T47D (cell line): ENCODE data around the gene STX8.

Experiments
- DNase-seq, 2 experiments: peaks; one replicate each; pipeline versions ENCODE4 v3.0.0 to v3.0.0-alpha.2; 2011 to 2012; ENCODE audit warnings: low read depth in 1 of 2, low spot score in 1 of 2
- JUND ChIP-seq: IDR thresholded peaks from 2 replicates; pipeline ENCODE4 v1.6.1; 2012; ENCODE audit warnings: low read depth
- in situ Hi-C: cut with HindIII; loops from 2 replicates; pipeline ENCODE4 v1.10.0; 2016; ENCODE audit warnings: low sequenced_read_pairs, low pct_unique_long_range_greater_than_20kb

Gene STX8

DNA sequence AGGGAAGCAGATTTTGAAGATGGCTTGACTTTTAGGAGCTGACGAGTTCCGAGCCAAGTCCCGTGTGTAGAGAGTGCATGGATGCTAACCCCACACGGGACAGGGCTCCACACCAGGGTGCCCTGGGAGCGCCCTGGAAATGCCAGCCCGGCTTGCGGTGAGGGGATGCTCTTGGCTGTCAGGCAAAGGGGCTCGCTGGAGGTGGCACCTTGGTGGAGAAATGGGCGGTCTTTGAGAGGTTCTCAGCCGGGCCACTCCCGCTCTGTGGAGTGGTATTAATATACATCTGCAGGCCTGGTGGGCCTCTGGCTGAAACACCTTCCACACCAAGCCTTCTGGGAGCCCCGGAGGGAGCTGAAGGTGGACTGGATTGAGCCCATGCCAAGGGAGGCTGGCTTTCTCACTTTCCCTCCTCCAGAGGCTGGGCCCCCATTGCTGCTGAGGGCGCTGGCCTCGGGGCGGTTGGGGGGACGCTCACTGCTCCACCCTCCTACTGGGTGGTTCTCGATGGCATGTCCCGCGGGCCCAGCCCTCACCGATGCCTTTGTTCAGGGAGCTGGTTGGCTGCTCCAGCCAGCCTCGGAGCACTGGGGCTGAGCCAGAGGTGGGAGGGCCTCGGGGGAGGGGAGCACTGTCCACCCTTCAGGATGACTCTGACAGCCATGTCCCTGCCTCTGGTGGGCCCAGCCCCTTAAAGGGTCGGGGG is 344.0 kb downstream of the STX8 start:
- in situ Hi-C loops, result no loop called here
- no peak for DNase-seq
- TF ChIP-seq JUND, result no peak

DNA sequence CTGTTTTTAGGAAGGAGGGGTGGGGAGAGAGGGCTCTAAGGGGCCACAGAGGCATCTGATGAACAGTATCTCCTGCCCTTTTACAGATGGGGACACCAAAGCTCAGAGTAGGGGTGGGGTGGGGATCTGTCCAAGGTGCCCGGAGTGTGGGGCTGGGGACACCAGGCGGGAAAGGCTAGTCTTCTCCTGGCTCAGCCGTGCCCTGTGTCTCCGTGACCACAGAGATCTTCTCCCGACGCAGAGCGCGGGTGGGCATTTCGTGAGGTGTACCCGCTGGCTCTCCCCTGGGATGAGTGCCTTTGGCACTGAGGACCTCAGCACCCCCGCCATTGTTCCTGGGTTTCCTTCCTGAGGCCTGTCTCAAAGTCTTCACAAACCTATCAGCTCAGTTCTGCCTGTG is 344.8 kb downstream of the STX8 start:
- DNase-seq, result no peak
- TF ChIP-seq JUND, result no peak
- in situ Hi-C loops, result no loop called here

DNA sequence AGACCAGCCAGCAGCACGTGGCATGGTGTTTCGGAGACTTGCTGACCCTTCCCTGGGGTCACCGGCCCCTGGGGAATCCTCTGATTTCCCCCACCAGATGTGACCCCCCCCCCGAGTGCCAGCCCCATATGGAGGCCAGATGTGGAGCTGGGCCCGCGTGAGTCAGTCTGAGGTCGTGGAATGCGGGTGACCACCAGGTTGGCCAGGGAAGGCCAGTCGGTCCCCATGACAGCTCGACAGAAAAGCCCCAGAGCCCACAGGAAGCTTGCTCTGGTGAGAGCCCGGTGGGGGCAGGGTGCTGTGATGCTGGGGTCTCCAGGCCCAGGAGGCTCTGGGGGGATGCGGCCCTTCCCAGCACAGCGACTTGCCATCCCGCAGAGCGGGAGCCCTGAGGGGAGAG is 345.3 kb downstream of the STX8 start:
- in situ Hi-C loops, result no loop called here

DNA sequence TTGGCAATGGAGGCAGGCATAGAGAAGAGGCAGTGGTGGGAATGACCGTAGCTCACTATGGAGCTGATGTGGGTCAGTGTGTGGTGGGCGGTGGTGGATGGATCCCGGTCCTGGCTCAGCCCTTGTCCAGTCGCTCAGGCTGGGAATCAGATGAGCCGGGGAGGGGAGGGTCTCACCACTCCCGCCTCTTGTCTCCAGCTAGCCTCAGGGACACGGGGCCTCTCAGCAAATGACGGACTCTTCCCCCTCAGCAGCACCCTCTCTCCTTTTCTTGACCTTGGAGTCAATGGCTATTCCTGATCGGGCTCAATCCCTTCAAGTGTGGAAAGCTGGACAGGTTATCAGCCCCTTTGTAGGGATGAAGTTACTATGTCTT is 345.8 kb downstream of the STX8 start:
- DNase-seq, result no peak
- in situ Hi-C loops, result no loop called here
- no peak for TF ChIP-seq JUND

More for the DNA sequence above, 345.3 kb downstream of the STX8 start:
- no peak for TF ChIP-seq JUND
- DNase-seq, result no peak

DNA sequence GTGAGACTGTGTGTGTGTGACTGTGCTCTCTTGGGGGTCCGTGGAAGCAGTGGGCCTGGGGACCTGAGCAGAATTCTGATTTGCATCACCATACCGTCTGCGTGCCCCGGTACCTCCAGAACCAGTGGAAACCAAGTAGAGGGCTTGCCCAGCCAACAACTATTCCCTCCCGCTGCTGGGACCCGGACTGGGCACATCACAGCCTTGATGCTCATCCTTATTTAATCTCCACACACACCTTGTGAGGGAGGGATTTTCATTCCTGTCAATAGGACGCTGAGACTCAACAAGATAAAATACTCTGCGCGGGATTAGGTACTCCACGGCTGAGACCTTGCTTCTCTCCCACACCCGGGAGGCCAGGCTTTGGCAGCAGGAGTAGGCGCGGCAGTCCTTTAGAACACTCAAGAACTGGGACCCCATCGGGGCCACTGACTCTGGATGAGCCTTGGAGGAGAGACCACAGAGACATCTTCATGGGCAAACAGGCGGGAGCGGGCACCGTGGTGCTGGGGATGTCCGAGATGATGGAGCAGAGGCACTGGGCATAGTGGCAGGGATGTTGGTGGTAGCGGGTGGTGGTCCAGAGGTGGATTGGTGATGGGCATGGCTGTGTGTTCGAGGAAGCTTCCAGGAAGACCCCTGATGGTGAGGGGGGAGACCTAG is 346.3 kb downstream of the STX8 start:
- TF ChIP-seq JUND, result no peak
- in situ Hi-C loops, result no loop called here
- no peak for DNase-seq

DNA sequence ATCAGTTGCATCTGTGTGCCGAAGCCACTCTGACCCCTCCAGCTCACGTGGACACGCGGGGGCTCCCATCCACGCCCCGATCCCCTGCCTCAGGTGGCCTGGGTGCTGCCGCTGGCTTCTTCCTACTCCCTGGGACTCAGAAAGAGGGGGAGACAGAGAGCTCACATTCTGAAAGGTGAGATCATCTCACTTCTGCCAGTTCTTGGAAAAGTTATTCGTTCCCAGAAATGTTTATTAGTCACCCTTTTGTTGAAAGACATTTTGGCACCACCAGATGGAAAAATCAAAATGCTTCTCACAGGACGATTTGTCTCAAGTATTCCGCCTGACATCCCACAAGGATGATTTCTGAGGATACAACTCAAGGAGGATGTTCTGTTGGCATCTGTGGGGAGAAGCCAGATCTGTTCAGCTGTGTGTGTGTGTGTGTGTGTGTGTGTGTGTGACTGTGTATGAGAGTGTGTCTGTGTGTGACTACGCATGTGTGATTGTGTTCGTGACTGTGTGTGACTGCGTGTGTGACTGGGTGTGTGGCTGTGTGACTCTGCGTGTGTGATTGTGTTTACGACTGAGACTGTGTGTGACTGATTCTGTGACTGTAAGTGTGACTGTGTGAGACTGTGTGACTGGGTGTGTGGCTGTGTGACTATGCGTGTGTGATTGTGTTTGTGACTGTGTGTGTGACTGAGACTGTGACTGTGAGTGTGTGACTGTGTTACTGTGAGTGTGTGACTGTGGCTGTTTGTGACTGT is 347.0 kb downstream of the STX8 start:
- DNase-seq, result no peak
- TF ChIP-seq JUND, result no peak
- in situ Hi-C loops, result no loop called here

DNA sequence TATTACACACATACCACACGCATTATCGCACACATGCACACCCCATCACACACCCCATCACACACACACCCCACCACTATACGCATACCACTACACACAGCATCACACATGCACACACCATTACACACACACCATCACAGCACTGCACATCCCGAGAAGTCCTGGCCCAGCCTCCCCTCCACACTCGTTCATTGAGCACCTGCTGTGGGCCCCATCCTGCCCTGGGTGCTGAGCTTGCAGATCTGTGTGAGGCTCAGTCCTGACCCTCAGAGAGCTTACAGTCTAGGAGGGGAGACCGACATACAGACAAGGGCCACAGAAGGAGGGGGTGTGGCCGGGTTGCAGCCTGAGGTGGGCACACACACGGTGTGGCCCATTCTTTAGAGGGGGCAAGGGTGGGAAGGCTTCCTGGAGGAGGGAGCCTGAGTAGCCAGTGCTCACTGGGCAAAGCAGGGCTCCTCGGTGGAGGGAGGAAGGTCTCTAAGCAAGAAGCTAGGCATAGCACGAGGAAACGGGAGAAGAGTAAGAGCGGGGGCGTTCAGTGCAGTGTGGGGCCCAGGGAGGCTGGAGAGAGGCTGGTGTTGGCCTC is 347.7 kb downstream of the STX8 start:
- in situ Hi-C loops, result no loop called here

DNA sequence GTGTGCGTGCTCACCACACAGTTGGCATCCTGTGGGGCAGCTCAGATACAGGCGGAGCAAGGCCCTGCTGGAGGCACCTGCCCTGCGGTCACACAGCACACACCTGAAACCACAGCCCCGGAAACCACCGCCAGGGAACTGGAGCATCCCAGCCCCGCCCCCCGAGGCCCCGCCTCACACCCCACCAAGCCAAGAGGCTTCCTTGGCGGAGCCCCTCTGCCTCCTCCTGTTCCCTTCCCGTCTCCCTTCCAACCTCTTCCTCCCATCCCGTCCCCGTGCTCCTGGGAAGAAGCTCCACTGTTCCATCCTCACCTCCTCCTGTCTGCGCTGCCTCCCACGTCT is 348.9 kb downstream of the STX8 start:
- no peak for DNase-seq
- TF ChIP-seq JUND, result no peak
- in situ Hi-C loops, result no loop called here

More for the DNA sequence above, 347.7 kb downstream of the STX8 start:
- TF ChIP-seq JUND, result no peak
- DNase-seq, result no peak

DNA sequence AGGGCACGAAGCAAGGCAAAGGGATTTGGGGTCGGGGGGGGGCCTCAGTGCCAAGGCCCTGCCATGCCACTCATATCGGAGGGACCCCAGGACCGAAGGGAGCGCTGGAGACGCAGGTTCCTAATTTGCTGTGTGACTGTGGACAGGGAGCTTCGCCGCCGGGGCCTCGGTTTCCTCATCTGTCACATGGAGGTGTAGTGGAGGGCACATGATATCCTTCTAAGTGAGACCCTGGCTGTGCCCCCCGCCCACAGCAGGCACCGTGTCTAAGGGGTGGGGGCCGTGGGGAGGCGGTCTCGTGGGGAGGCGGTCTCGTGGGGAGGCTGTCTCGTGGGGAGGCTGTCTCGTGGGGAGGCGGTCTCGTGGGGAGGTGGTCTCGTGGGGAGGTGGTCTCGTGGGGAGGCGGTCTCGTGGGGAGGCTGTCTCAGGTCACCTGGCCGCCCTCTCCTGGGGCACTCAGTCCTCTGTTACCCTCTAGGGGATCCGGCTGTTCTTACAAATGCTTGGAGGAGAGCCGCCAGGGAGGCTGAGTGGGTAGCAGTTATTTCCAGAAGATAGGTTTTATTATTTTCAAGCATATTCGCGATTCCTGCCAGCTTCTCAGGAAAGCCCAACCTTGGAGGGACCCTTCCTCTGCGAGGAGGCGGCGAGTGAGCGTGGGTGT is 349.4 kb downstream of the STX8 start:
- DNase-seq, result no peak
- TF ChIP-seq JUND, result no peak
- in situ Hi-C loops, result no loop called here

DNA sequence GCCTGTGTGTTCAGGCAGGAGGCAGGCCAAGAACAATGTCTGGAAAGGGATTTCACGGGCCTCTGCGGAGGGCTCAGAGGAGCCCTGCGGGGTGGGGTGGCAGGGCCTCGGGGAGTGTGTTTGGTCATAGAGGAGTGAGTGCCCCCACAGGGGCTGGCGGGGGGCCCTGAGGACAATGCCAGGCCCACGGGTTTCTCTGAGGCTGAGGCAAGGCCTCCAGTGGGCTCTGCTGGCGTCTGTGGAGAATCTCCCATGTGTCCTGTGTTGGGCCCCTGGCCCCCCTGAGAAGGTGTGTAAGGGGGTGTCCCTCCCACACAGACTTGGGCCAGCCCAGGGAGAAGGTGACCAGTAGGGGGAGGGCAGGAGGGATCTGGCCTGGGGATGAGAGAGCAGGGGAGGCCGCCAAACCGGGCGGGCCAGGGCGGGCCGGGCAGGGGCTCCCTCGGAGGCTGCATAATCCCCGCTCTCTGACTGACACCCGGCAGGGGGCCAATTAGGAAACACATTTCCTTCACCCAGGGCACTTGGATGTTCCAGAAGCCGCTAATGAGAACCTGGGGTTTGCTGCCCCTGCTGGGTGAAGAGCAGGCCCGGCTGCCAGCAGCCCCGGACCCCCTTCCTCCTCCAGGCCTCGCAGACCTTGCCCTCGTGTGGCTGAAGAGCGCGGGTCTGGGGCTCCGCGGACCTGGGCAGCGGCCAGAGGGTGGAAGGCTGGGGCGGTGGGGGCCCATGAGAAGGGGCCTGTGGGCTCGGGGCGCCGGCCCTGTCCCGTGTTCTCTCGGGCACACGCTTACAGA is 350.1 kb downstream of the STX8 start:
- no peak for TF ChIP-seq JUND
- no peak for DNase-seq
- in situ Hi-C loops, result no loop called here

DNA sequence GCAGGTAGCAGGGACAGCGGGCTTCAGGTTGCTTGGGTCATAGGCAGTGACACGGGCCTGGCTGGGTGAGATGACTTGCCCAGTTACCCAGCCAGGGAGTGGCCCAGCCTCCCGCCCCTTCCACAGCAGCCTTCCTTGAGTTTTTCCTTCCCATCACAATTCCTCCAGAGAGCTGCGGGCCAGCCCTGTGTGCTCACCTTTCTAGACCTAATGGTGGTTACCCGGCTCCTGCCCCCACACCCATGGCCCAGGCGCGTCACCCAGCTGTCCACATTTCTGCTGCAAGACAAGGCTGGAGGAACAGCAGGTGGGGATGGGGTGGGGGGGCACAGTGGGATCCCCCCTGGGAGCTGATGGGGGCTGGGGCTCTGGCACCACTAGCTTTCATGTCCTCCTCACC is 351.1 kb downstream of the STX8 start:
- in situ Hi-C loops, result no loop called here
- DNase-seq, result no peak
- no peak for TF ChIP-seq JUND

DNA sequence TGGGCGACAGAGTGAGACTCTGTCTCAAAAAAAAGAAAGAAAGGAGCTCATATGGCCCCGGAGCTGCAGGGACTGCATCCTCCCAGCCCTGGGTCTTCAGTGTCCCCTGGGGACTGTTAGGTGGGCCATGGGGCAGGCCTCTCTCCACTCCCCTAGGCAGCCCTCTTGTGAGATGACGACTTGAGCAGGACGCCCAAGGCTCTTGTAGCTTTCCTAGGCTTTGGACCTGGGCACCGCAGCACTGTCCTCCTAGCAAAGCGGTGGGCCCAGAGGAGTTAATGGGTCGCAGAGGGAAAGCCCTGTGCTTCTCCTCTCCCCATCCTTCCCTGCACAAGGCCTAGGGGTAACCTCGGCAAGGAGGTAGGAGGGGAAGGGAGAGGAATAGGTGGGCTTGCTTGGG is 352.1 kb downstream of the STX8 start:
- no peak for TF ChIP-seq JUND
- in situ Hi-C loops, result no loop called here
- DNase-seq, result no peak
